Measurements from ENCODE around the gene SSTR3. TPM values are rescaled to one million over a fixed set of nuclear protein-coding genes. Genes with fewer than 3 reads are reported as not detected.
"Not testable (repeated sequence)": the region's sequence is repeated elsewhere in the genome, so short reads cannot be mapped to it uniquely, and the experiment has no call there.

Gene SSTR3
- total and polyA plus RNA-seq, 3 experiments from 2014 or later = 0.24 to 0.62 (median 0.59) TPM

GRCh38 chr22:37234736-37235711 is 22.7 kb upstream of the SSTR3 start:
- no peak for DNase-seq
- H3K36me3 Mint-ChIP-seq = peaks cover 14 to 87% (median 18%) of the 10 kb centered on the region in 3 donors

GRCh38 chr22:37233751-37234631 is 21.7 kb upstream of the SSTR3 start:
- peak overlapping the region; percentile 28 for H3K27ac ChIP-seq (ENCODE audit: low read depth, low read length)
- POLR2A ChIA-PET = interaction anchor here (6.6 kb wide), 1 partner anchor 8 kb away, joined by 115 read pairs; the partner anchor contains the start of gene RAC2
- H3K27me3 Mint-ChIP-seq = no peaks in the 10 kb centered on the region
- peaks cover 96 to 100% (median 100%) of the 10 kb centered on the region in 3 donors for H3K4me1 Mint-ChIP-seq
- peaks cover 98% of the 10 kb centered on the region for H3K4me1 ChIP-seq (ENCODE audit: insufficient read depth, low read length)
- no peaks in the 10 kb centered on the region for H3K27me3 ChIP-seq (ENCODE audit: insufficient read depth, low read length, poor library complexity, severe bottlenecking)
- H3K27ac Mint-ChIP-seq = peak overlapping the region; percentile 93 to 100 (median 96)
- H3K36me3 ChIP-seq (ENCODE audit: insufficient read depth, low read length) = peaks cover 72% of the 10 kb centered on the region
- H3K4me3 Mint-ChIP-seq = peak overlapping the region; percentile 62 to 98 (median 69)
- DNase-seq = peak in 1 of 5 donors; percentile 21
- CTCF ChIA-PET = interaction anchor here (0.8 to 6.9 kb wide), 3 partner anchors 10 to 34 kb away, joined by 4 to 47 read pairs (median 5); partner anchors contain the start of gene RAC2
- H3K9me3 ChIP-seq (ENCODE audit: low read length) = no peaks in the 10 kb centered on the region
- H3K9me3 Mint-ChIP-seq = no peaks in the 10 kb centered on the region
- H3K36me3 Mint-ChIP-seq = peaks cover 14 to 84% (median 19%) of the 10 kb centered on the region in 3 donors
- peak overlapping the region; percentile 29 for H3K4me3 ChIP-seq (ENCODE audit: low read length)

More at GRCh38 chr22:37234736-37235711, 22.7 kb upstream of the SSTR3 start:
- Histone ChIP-seq H3K9me3 (ENCODE audit: low read length) (no peaks in the 10 kb centered on the region), H3K36me3 (ENCODE audit: insufficient read depth, low read length) (peaks cover 77% of the 10 kb centered on the region), H3K27ac (ENCODE audit: low read depth, low read length) (peak overlapping the region; percentile 28), H3K27me3 (ENCODE audit: insufficient read depth, low read length, poor library complexity, severe bottlenecking) (no peaks in the 10 kb centered on the region), H3K4me1 (ENCODE audit: insufficient read depth, low read length) (peaks cover 98% of the 10 kb centered on the region), H3K4me3 (ENCODE audit: low read length) (peak overlapping the region; percentile 29)
- H3K27ac Mint-ChIP-seq = peak overlapping the region; percentile 93 to 100 (median 98)
- no peaks in the 10 kb centered on the region for H3K27me3 Mint-ChIP-seq
- peak overlapping the region; percentile 57 to 98 (median 75) for H3K4me3 Mint-ChIP-seq
- peaks cover 96 to 100% (median 100%) of the 10 kb centered on the region in 3 donors for H3K4me1 Mint-ChIP-seq
- CTCF ChIA-PET = interaction anchor here (1.3 to 6.9 kb wide), 2 partner anchors 26 to 35 kb away, joined by 5 to 47 read pairs; no protein-coding TSS in a partner anchor
- POLR2A ChIA-PET = no interaction called here
- H3K9me3 Mint-ChIP-seq = no peaks in the 10 kb centered on the region

GRCh38 chr22:37233371-37233750 is 21.1 kb upstream of the SSTR3 start:
- CTCF ChIA-PET = interaction anchor here (0.8 to 6.9 kb wide), 3 partner anchors 11 to 34 kb away, joined by 4 to 47 read pairs (median 9); partner anchors contain the start of gene RAC2

GRCh38 chr22:37232140-37232998 is 20.1 kb upstream of the SSTR3 start:
- no peaks in the 10 kb centered on the region for H3K27me3 Mint-ChIP-seq
- H3K36me3 Mint-ChIP-seq = peaks cover 14 to 82% (median 19%) of the 10 kb centered on the region in 3 donors

More at GRCh38 chr22:37233371-37233750, 21.1 kb upstream of the SSTR3 start:
- peaks cover 14 to 84% (median 18%) of the 10 kb centered on the region in 3 donors for H3K36me3 Mint-ChIP-seq
- H3K27me3 ChIP-seq (ENCODE audit: insufficient read depth, low read length, poor library complexity, severe bottlenecking); H3K9me3 ChIP-seq (ENCODE audit: low read length); DNase-seq; H3K27me3 Mint-ChIP-seq; H3K4me3 ChIP-seq (ENCODE audit: low read length); H3K9me3 Mint-ChIP-seq; H3K27ac ChIP-seq (ENCODE audit: low read depth, low read length): not testable (repeated sequence)
- peak overlapping the region; percentile 79 to 100 (median 96) for H3K27ac Mint-ChIP-seq
- H3K4me3 Mint-ChIP-seq = peak overlapping the region in 5 of 7 donors; percentile 58 to 98 (median 68)
- Histone ChIP-seq H3K4me1 (ENCODE audit: insufficient read depth, low read length) (peaks cover 99% of the 10 kb centered on the region), H3K36me3 (ENCODE audit: insufficient read depth, low read length) (peaks cover 68% of the 10 kb centered on the region)
- peaks cover 96 to 100% (median 100%) of the 10 kb centered on the region in 3 donors for H3K4me1 Mint-ChIP-seq
- POLR2A ChIA-PET = interaction anchor here (6.6 kb wide), 1 partner anchor 8 kb away, joined by 115 read pairs; the partner anchor contains the start of gene RAC2

GRCh38 chr22:37231406-37232139 is 19.3 kb upstream of the SSTR3 start:
- CTCF ChIA-PET = interaction anchor here (0.9 to 6.9 kb wide), 9 partner anchors 9 to 360 kb away, joined by 3 to 105 read pairs (median 3); partner anchors contain the start of genes MFNG and RAC2
- peaks cover 13 to 77% (median 19%) of the 10 kb centered on the region in 3 donors for H3K36me3 Mint-ChIP-seq
- H3K27me3 Mint-ChIP-seq = no peaks in the 10 kb centered on the region

More at GRCh38 chr22:37232140-37232998, 20.1 kb upstream of the SSTR3 start:
- H3K27ac ChIP-seq (ENCODE audit: low read depth, low read length) = no peak overlapping the region
- DNase-seq = peak in 1 of 5 donors; percentile 32
- H3K27me3 ChIP-seq (ENCODE audit: insufficient read depth, low read length, poor library complexity, severe bottlenecking) = no peaks in the 10 kb centered on the region
- CTCF ChIA-PET = interaction anchor here (0.9 to 6.9 kb wide), 6 partner anchors 9 to 254 kb away, joined by 3 to 105 read pairs (median 6); partner anchors contain the start of genes MFNG and RAC2
- Mint-ChIP-seq H3K9me3 (no peaks in the 10 kb centered on the region), H3K4me3 (peak overlapping the region; percentile 71 to 89 (median 85)), H3K27ac (peak overlapping the region; percentile 98 to 100 (median 99)), H3K4me1 (peaks cover 92 to 99% (median 99%) of the 10 kb centered on the region in 3 donors)
- POLR2A ChIA-PET = interaction anchor here (1.2 to 6.6 kb wide), 3 partner anchors 9 to 16 kb away, joined by 3 to 115 read pairs (median 7); partner anchors contain the start of gene RAC2
- H3K4me3 ChIP-seq (ENCODE audit: low read length) = peak overlapping the region; percentile 29
- H3K36me3 ChIP-seq (ENCODE audit: insufficient read depth, low read length) = peaks cover 70% of the 10 kb centered on the region
- no peaks in the 10 kb centered on the region for H3K9me3 ChIP-seq (ENCODE audit: low read length)
- peaks cover 99% of the 10 kb centered on the region for H3K4me1 ChIP-seq (ENCODE audit: insufficient read depth, low read length)

More at GRCh38 chr22:37231406-37232139, 19.3 kb upstream of the SSTR3 start:
- Histone ChIP-seq H3K27ac (ENCODE audit: low read depth, low read length) (peak overlapping the region; percentile 36), H3K9me3 (ENCODE audit: low read length) (no peaks in the 10 kb centered on the region), H3K4me1 (ENCODE audit: insufficient read depth, low read length) (peaks cover 94% of the 10 kb centered on the region), H3K27me3 (ENCODE audit: insufficient read depth, low read length, poor library complexity, severe bottlenecking) (no peaks in the 10 kb centered on the region), H3K36me3 (ENCODE audit: insufficient read depth, low read length) (peaks cover 69% of the 10 kb centered on the region), H3K4me3 (ENCODE audit: low read length) (peak overlapping the region; percentile 46)
- peak overlapping the region; percentile 71 to 89 (median 85) for H3K4me3 Mint-ChIP-seq
- POLR2A ChIA-PET = interaction anchor here (1.2 to 6.6 kb wide), 4 partner anchors 9 to 32 kb away, joined by 3 to 115 read pairs (median 10); partner anchors contain the start of gene RAC2
- peaks cover 86 to 92% (median 92%) of the 10 kb centered on the region in 3 donors for H3K4me1 Mint-ChIP-seq
- peak in 4 of 5 donors; percentile 31 to 86 (median 68) for DNase-seq
- peak overlapping the region; percentile 98 to 100 (median 99) for H3K27ac Mint-ChIP-seq
- H3K9me3 Mint-ChIP-seq = no peaks in the 10 kb centered on the region

Data from CD8-positive, alpha-beta memory T cell (primary cell).